Body of pancreas (tissue), 4 donors: ENCODE measurements around the gene CES3. TPM values are rescaled to one million over a fixed set of nuclear protein-coding genes. Genes with fewer than 3 reads are reported as not detected.
"Not testable (repeated sequence)": the region's sequence is repeated elsewhere in the genome, so short reads cannot be mapped to it uniquely, and the experiment has no call there.

Source experiments
- ATAC-seq: fragments of 150-250 bp; one replicate; pipeline ENCODE4 v1.9.1; 2016
- DNase-seq, 4 donors: peaks; one replicate each; pipeline ENCODE4 v3.0.0-alpha.2; 2019
- H3K27ac ChIP-seq, 4 donors: fragments of 200-600 bp; sonication (generic); 1 replicate in 3 of 4; 2 replicates in 1 of 4; pipeline versions ENCODE4 v1.5.1 to v1.6.1; 2016 to 2019; ENCODE audit warnings: mild to moderate bottlenecking in 1 of 4, mixed read lengths in 1 of 4, moderate library complexity in 1 of 4
- H3K27me3 ChIP-seq, 2 donors: fragments of 200-600 bp; sonication (generic); one replicate each; pipeline ENCODE4 v1.6.0; 2016; ENCODE audit warnings: mild to moderate bottlenecking in 1 of 2
- H3K36me3 ChIP-seq, 2 donors: fragments of 200-600 bp; sonication (generic); replicated peaks in 1 of 2; 2 replicates each; pipeline ENCODE4 v1.5.1; 2016; ENCODE audit warnings: low read depth in 2 of 2; ENCODE audit not compliant: insufficient read depth in 1 of 2
- H3K4me1 ChIP-seq: fragments of 200-600 bp; sonication (generic); one replicate; pipeline ENCODE4 v1.6.0; 2016
- H3K4me3 ChIP-seq, 2 donors: fragments of 200-600 bp; sonication (generic); 1 replicate in 1 of 2; 2 replicates in 1 of 2; pipeline ENCODE4 v1.5.1; 2016 to 2019
- H3K9me3 ChIP-seq, 3 donors: fragments of 200-600 bp; sonication (generic); 1 replicate in 2 of 3; 2 replicates in 1 of 3; pipeline ENCODE4 v1.5.1; 2016
- POLR2A ChIP-seq, 3 donors: fragments of 450-650 bp; IDR thresholded peaks; one replicate each; pipeline ENCODE4 v1.6.1; 2016; ENCODE audit warnings: antibody characterized with exemption in 3 of 3, mild to moderate bottlenecking in 2 of 3
- WGBS, 2 donors: methylation state at CpG; one replicate each; pipeline ENCODE4 v1.1.5; 2017; 5-methylcytosine and 5-hydroxymethylcytosine counted together
- intact Hi-C: fragments of 100-400 bp; cut with DNase I; formaldehyde crosslinking; loops from one replicate; pipeline ENCODE4 v1.15.1; 2023
- total RNA-seq, 2 donors: library from RNA; depleted of rRNA; stranded (reverse); fragments of >200 nt; gene quantifications; one replicate each; pipeline ENCODE4 v1.1.0, GENCODE V29; 2016
- TF ChIP-seq, protein P1 (sequence below), 7 experiments: fragments of 450-650 bp in 4 of 7; fragments of 200-600 bp in 3 of 7; sonication (generic) in 3 of 7; IDR thresholded peaks; one replicate each; pipeline ENCODE4 v1.5.1; 2016 to 2019; ENCODE audit warnings: antibody characterized with exemption in 7 of 7

Gene CES3
- total RNA-seq, 2 donors from 2014 or later = 5.2 to 5.6 TPM

DNA sequence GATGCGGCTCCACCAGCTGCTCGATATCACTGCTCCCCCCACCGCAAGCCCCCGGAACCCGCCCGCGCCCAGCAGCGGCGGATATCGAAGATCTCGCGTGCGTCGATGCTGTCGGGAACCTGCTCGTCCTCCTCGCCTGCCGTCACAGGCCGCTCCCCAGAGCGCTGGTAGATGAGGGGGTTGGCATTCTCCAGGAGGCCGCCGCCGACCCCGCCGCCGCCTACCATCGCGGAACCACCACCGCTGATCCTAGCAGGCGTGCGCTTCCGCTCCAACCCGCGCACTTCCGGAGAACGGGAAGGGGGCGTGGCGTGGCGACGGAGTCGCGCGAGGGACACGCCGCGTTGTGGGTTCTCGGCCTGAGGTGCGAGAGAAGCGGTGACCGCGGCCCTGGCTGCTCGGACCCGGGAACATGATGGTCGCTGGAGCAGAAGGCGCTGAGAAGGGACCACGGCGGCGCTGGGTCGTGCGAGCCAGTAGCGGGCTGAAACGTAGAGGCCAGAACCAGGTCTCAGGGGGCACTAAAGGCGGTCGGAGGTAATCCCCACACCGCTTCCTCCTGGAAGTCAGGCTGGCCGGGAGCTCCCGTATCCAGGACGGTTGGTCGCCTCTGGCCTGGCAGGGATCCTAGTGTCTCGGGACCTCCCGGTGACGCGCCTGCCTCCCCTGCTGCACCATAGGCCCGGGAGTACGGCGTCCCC is 26.8 kb upstream of the CES3 start, which contains the start of gene CIAO2B:
Gene CIAO2B, minus strand, starts transcription at position 265 of the 701 bp plus-strand sequence. Its CDS starts 38 bp downstream, at position 227.
- no peaks in the 10 kb centered on the region for H3K27me3 ChIP-seq
- ATAC-seq (peak; percentile 89), DNase-seq (peak; percentile 87 to 89 (median 88))
- H3K9me3 ChIP-seq = no peaks in the 10 kb centered on the region
- peaks cover 45% of the 10 kb centered on the region for H3K4me1 ChIP-seq
- no peaks in the 10 kb centered on the region for H3K36me3 ChIP-seq
- TF ChIP-seq POLR2A (IDR thresholded peaks at IDR 0.05) = peak; percentile 55 to 89 (median 84)
- TF ChIP-seq, protein P1, sequence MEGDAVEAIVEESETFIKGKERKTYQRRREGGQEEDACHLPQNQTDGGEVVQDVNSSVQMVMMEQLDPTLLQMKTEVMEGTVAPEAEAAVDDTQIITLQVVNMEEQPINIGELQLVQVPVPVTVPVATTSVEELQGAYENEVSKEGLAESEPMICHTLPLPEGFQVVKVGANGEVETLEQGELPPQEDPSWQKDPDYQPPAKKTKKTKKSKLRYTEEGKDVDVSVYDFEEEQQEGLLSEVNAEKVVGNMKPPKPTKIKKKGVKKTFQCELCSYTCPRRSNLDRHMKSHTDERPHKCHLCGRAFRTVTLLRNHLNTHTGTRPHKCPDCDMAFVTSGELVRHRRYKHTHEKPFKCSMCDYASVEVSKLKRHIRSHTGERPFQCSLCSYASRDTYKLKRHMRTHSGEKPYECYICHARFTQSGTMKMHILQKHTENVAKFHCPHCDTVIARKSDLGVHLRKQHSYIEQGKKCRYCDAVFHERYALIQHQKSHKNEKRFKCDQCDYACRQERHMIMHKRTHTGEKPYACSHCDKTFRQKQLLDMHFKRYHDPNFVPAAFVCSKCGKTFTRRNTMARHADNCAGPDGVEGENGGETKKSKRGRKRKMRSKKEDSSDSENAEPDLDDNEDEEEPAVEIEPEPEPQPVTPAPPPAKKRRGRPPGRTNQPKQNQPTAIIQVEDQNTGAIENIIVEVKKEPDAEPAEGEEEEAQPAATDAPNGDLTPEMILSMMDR (IDR thresholded peaks at IDR 0.05) = no peak
- WGBS, 2 donors = 0 to 1% methylated on average over 17 to 76 of the region's 76 CpGs
- H3K27ac ChIP-seq = peak within 1 kb of the TSS; percentile 91 to 92 (median 92)
- peak within 1 kb of the TSS; percentile 81 to 100 for H3K4me3 ChIP-seq
- intact Hi-C loops = no loop called here

DNA sequence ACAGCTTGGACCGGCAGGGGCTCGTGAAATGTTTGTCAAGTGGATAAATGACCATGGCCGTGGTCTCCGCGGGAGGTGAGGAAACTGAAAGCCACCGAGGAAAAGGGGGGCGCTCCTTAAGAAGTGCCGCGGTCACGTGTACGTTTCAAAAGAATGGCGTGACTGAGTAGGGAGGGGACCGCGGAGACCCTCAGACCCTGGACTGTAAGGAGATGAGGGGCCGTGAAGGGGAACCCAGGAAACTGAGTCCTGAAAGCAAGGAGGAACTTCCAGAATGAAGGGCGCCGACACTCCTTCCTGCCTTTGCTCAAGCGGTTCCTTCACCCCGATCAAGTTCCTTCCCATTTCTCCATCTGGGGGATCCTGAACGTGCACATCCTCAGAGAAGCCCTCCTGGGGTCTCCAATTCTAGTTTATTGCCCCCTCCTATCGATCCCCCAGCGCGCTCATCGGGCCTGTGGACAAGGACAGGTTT is 26.2 kb upstream of the CES3 start:
- H3K27me3 ChIP-seq, H3K36me3 ChIP-seq, H3K9me3 ChIP-seq, DNase-seq, intact Hi-C loops: not testable (repeated sequence)
- Histone ChIP-seq H3K27ac (peak overlapping the region; percentile 91 to 92 (median 92)), H3K4me1 (peaks cover 45% of the 10 kb centered on the region), H3K4me3 (peak overlapping the region; percentile 81 to 100)
- peak; percentile 2 for ATAC-seq
- 0% methylated on average over 9 to 24 of the region's 24 CpGs for WGBS, 2 donors

DNA sequence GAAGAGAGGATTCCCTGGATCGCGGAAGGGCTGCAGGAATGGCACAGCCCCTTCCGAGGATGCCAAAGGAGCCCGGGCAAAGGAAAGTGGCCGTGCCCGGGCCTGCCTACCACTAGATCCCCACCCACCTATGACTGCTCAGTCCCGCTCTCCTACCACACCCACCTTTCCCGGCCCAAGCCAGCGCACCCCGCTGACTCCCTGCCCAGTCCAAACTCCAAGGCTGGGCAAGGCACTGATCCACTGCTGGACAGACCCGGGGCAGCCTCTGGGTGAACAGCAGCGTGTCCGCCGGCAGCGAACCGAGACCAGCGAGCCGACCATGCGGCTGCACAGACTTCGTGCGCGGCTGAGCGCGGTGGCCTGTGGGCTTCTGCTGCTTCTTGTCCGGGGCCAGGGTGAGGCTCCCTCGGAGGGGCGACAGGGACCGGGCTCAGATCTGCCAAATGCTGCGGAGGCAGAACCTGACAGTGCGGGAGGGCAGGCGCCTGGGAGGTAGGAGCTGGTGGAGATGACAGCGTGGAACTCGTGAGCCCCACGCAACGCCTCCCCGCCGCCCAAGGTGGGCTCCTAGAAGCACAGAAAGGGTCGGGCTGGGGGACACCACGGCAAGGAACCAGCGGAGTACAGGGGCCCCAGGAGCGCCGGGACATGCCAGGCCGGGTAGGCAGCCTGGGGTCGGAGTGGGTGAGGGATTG is 25.6 kb upstream of the CES3 start, which contains the start of gene CES2:
Gene CES2, plus strand, starts transcription at position 203 of the 698 bp plus-strand sequence. Its CDS starts 120 bp downstream, at position 323.
- Histone ChIP-seq H3K27ac (peak within 1 kb of the TSS; percentile 91 to 92 (median 92)), H3K9me3 (no peaks in the 10 kb centered on the region), H3K27me3 (no peaks in the 10 kb centered on the region), H3K36me3 (no peaks in the 10 kb centered on the region), H3K4me1 (peaks cover 45% of the 10 kb centered on the region), H3K4me3 (peak within 1 kb of the TSS; percentile 81 to 100)
- DNase-seq (peak; percentile 74 to 82 (median 80)), ATAC-seq (peak; percentile 67)
- TF ChIP-seq, protein P1 (IDR thresholded peaks at IDR 0.05) = no peak
- TF ChIP-seq POLR2A (IDR thresholded peaks at IDR 0.05) = peak; percentile 24 to 45 (median 36)
- intact Hi-C loops = no loop called here
- 28 to 43% methylated on average over 14 to 40 of the region's 44 CpGs for WGBS, 2 donors

DNA sequence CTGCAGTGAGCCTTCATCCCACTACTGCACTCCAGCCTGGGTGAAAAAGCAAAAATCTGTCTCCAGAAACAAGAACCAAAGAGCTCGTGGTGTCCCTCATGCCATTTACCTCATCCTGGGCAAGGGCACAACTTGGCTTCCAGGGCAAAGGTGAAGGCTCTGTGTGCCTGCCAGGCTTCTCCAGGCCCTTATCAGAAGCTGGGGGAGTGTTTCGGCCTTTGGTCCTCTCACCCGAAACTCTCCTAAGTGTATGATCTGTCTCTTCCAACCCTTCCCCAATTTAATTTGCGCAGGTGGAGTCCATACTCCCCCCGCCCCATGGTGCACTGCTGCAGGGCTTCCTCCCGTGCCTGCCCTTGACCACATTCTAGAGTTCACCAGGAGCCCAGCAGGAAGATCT is 24.6 kb upstream of the CES3 start:
- Histone ChIP-seq H3K4me1 (peaks cover 45% of the 10 kb centered on the region), H3K36me3 (peaks cover 2 to 5% of the 10 kb centered on the region in 2 donors), H3K27ac (no peak overlapping the region), H3K9me3 (no peaks in the 10 kb centered on the region), H3K27me3 (no peaks in the 10 kb centered on the region), H3K4me3 (no peak overlapping the region)
- ATAC-seq = no peak
- intact Hi-C loops = no loop called here
- 53 to 61% methylated on average over 6 of the region's 6 CpGs for WGBS, 2 donors
- DNase-seq = peak in 1 of 4 donors; percentile 21
- no peak for TF ChIP-seq POLR2A (IDR thresholded peaks at IDR 0.05)
- TF ChIP-seq, protein P1 (IDR thresholded peaks at IDR 0.05) = no peak

DNA sequence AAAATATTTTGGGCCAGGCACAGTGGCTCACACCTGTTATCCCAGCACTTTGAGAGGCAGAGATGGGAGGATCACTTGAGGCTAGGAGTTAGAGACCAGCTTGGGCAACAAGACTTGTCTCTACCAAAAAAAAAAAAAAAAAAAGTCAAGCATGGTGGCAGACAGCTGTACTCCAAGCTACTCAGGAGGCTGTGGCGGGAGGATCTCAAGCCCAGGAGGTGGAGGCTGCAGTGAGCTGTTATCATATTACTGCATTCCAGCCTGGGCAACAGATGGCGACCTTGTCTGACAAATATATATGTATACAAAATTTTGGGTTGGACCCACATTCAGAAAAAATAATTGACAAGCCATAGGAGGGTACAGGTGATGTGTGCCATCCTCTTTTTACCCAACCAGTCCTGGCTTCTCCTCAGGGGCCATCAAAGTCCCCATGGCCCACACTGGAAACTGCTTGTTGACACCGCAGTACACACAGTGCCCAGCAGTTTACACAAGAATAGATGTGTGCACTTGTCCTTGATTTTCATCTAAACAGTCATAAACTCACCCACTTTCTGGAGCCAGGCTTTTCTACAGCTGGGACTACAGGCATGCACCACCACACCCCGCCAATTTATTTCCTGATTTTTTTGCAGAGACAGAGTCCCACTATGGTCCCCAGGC is 24.0 kb upstream of the CES3 start:
- Histone ChIP-seq H3K27me3 (no peaks in the 10 kb centered on the region), H3K9me3 (no peaks in the 10 kb centered on the region), H3K4me1 (peaks cover 45% of the 10 kb centered on the region), H3K4me3 (no peak overlapping the region), H3K27ac (no peak overlapping the region), H3K36me3 (peaks cover 8% of the 10 kb centered on the region in 2 donors)
- WGBS, 2 donors = 83 to 89% methylated on average over 4 of the region's 4 CpGs
- no peak for TF ChIP-seq POLR2A (IDR thresholded peaks at IDR 0.05)
- TF ChIP-seq, protein P1 (IDR thresholded peaks at IDR 0.05) = no peak
- DNase-seq (no peak), ATAC-seq (no peak)
- intact Hi-C loops = no loop called here
